AG09319 (cell line): ENCODE results near the gene TBC1D22A.
"Not testable (repeated sequence)": the region's sequence is repeated elsewhere in the genome, so short reads cannot be mapped to it uniquely, and the experiment has no call there.

Source experiments
- DNase-seq: peaks from one replicate; pipeline ENCODE4 v3.0.0-alpha.2; 2010; ENCODE audit warnings: low read depth; ENCODE audit errors: extremely low read depth
- CTCF ChIP-seq: IDR thresholded peaks from 2 replicates; pipeline ENCODE4 v1.5.1; 2011; ENCODE audit warnings: low read depth, mild to moderate bottlenecking, inconsistent platforms, low read length, moderate library complexity

Gene TBC1D22A

DNA sequence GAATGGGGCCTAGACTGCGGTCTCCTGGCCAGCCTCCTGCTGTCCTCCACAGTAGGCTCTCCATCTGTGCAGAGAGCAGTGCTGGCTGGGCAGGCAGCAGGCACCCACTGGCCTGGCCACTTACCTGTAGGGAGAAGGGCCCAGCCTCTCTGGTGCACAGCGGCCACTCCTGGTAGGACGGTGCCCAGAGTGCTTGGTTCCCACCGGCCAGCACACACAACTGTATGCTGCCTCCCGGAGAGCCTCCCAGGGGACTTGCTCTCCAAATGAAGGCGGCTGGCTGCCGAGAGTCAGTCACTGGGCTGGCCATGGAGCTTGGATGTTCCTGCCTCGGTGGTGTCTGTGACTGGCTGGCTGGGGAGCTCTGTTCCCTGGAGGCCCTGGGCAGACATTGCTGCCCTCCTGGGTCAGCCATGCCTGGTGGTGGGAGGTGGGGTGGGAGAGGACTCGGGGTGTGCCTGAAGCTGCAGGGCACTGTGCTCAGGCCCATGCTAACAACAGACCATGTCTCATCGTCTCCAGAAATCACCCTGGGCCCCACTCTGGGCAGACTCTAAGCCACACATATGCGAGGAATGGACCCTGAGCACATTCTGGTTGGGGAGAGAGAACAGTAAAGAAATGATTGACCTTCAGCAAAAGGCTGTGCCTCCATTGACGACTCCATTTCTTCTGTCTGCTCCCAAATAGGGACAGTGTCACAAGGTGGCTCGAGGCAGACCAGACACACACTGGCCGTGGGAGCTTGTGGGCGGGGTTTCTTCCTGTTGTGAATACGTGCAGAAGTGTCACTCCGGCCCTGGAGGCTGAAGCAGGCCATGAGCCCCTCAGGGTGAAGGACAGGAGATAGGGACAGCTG is 350.8 kb downstream of the TBC1D22A start:
- DNase-seq: no peak

DNA sequence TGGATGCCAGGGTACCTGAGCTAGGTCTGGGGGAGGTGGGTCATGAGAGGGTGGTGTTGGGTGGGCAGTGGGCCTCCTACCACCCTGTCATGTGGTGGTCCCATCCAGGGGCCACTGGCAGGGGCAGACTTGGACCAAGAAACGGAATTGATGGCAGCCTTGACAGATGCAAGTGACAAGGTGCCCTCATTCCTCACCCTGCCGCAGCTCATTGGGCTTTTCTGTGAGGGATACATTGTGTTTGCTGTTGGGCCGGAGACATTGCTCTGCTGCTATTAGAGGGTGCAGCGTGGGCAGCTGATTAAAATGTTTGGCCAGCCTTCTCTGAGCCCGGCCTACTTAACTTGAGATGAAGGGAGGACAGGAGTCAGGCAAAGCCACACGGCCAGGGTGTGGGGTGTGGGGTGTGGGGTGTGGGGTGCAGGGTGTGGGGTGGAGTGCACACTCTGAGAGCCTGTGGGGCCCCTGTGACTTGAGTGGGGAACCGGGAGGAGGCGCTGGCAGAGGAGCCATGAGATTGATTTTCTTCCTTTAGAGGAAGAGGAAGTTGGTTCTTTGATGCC is 351.5 kb downstream of the TBC1D22A start:
- DNase-seq: no peak

More for the DNA sequence above, 350.8 kb downstream of the TBC1D22A start:
- no peak for TF ChIP-seq CTCF

GRCh38 chr22:47114813-47115517 is 352.5 kb downstream of the TBC1D22A start:
- TF ChIP-seq CTCF: no peak
- DNase-seq: no peak

More for the DNA sequence above, 351.5 kb downstream of the TBC1D22A start:
- no peak for TF ChIP-seq CTCF

GRCh38 chr22:47115518-47115890 is 353.1 kb downstream of the TBC1D22A start:
- TF ChIP-seq CTCF: no peak
- no peak for DNase-seq

GRCh38 chr22:47115921-47116320 is 353.5 kb downstream of the TBC1D22A start:
- no peak for DNase-seq
- no peak for TF ChIP-seq CTCF

GRCh38 chr22:47116426-47117341 is 354.2 kb downstream of the TBC1D22A start:
- no peak for TF ChIP-seq CTCF
- DNase-seq: no peak

GRCh38 chr22:47117442-47117841 is 355.0 kb downstream of the TBC1D22A start:
- not testable (repeated sequence) for DNase-seq
